Lower leg skin (tissue), 3 donors: Measurements from ENCODE around the gene OR56B4.

Experiments used
- POLR2A ChIP-seq, 2 donors: fragments of 450-650 bp; IDR thresholded peaks; one replicate each; pipeline ENCODE4 v1.6.1; 2016 to 2017; ENCODE audit warnings: antibody characterized with exemption in 2 of 2, mild to moderate bottlenecking in 1 of 2, moderate library complexity in 1 of 2
- TF ChIP-seq, protein P1 (sequence below), 3 donors: fragments of 450-650 bp; IDR thresholded peaks; one replicate each; pipeline ENCODE4 v1.5.1; 2016; ENCODE audit warnings: antibody characterized with exemption in 3 of 3, mild to moderate bottlenecking in 3 of 3, moderate library complexity in 2 of 3

DNA sequence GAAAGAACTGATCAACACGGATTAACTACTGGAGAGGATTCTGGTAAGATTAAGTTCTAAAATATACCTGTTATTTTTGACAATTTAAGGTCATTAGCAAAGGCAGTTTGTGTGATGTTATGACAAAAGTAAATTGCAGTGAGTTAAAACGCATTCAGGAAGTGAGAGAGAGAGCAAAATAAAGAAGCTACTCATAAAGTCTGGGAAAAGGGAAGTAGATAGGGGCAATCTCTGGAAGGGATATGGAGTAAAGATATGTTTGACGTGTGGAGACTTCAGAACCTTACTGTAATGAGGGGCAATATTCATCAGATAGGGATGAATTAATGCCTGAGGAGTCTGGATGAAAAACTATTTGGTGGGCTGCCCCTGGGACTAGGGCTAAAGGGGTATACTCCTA lies 16.8 kb downstream of the OR56B4 start:
- TF ChIP-seq, protein P1, sequence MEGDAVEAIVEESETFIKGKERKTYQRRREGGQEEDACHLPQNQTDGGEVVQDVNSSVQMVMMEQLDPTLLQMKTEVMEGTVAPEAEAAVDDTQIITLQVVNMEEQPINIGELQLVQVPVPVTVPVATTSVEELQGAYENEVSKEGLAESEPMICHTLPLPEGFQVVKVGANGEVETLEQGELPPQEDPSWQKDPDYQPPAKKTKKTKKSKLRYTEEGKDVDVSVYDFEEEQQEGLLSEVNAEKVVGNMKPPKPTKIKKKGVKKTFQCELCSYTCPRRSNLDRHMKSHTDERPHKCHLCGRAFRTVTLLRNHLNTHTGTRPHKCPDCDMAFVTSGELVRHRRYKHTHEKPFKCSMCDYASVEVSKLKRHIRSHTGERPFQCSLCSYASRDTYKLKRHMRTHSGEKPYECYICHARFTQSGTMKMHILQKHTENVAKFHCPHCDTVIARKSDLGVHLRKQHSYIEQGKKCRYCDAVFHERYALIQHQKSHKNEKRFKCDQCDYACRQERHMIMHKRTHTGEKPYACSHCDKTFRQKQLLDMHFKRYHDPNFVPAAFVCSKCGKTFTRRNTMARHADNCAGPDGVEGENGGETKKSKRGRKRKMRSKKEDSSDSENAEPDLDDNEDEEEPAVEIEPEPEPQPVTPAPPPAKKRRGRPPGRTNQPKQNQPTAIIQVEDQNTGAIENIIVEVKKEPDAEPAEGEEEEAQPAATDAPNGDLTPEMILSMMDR (IDR thresholded peaks at IDR 0.05): no peak
- no peak for TF ChIP-seq POLR2A (IDR thresholded peaks at IDR 0.05)
